ENCODE data around the gene UPF1.

- TF ChIP-seq, protein P1, sequence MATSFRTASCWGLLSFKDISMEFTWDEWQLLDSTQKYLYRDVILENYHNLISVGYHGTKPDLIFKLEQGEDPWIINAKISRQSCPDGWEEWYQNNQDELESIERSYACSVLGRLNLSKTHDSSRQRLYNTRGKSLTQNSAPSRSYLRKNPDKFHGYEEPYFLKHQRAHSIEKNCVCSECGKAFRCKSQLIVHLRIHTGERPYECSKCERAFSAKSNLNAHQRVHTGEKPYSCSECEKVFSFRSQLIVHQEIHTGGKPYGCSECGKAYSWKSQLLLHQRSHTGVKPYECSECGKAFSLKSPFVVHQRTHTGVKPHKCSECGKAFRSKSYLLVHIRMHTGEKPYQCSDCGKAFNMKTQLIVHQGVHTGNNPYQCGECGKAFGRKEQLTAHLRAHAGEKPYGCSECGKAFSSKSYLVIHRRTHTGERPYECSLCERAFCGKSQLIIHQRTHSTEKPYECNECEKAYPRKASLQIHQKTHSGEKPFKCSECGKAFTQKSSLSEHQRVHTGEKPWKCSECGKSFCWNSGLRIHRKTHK (tag by site-specific recombination; IDR thresholded peaks at IDR 0.05) = no peak
- no peak for TF ChIP-seq CTCF (tag by site-specific recombination; IDR thresholded peaks at IDR 0.05)
- no peak for TF ChIP-seq ZXDB (tag by site-specific recombination; IDR thresholded peaks at IDR 0.05)
- TF ChIP-seq, protein P2, sequence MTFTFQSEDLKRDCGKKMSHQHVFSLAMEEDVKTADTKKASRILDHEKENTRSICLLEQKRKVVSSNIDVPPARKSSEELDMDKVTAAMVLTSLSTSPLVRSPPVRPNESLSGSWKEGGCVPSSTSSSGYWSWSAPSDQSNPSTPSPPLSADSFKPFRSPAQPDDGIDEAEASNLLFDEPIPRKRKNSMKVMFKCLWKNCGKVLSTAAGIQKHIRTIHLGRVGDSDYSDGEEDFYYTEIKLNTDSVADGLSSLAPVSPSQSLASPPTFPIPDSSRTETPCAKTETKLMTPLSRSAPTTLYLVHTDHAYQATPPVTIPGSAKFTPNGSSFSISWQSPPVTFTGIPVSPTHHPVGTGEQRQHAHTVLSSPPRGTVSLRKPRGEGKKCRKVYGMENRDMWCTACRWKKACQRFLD (tag by site-specific recombination; IDR thresholded peaks at IDR 0.05) = no peak
- TF ChIP-seq, protein P3, sequence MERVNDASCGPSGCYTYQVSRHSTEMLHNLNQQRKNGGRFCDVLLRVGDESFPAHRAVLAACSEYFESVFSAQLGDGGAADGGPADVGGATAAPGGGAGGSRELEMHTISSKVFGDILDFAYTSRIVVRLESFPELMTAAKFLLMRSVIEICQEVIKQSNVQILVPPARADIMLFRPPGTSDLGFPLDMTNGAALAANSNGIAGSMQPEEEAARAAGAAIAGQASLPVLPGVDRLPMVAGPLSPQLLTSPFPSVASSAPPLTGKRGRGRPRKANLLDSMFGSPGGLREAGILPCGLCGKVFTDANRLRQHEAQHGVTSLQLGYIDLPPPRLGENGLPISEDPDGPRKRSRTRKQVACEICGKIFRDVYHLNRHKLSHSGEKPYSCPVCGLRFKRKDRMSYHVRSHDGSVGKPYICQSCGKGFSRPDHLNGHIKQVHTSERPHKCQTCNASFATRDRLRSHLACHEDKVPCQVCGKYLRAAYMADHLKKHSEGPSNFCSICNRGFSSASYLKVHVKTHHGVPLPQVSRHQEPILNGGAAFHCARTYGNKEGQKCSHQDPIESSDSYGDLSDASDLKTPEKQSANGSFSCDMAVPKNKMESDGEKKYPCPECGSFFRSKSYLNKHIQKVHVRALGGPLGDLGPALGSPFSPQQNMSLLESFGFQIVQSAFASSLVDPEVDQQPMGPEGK (tag by site-specific recombination; IDR thresholded peaks at IDR 0.05) = no peak
- TF ChIP-seq ZNF354C (tag by site-specific recombination; IDR thresholded peaks at IDR 0.05; ENCODE audit: borderline replicate concordance, low read depth) = no peak
- no peak for TF ChIP-seq PRDM2 (tag by site-specific recombination; IDR thresholded peaks at IDR 0.05; ENCODE audit: borderline replicate concordance)
- TF ChIP-seq, protein P4, sequence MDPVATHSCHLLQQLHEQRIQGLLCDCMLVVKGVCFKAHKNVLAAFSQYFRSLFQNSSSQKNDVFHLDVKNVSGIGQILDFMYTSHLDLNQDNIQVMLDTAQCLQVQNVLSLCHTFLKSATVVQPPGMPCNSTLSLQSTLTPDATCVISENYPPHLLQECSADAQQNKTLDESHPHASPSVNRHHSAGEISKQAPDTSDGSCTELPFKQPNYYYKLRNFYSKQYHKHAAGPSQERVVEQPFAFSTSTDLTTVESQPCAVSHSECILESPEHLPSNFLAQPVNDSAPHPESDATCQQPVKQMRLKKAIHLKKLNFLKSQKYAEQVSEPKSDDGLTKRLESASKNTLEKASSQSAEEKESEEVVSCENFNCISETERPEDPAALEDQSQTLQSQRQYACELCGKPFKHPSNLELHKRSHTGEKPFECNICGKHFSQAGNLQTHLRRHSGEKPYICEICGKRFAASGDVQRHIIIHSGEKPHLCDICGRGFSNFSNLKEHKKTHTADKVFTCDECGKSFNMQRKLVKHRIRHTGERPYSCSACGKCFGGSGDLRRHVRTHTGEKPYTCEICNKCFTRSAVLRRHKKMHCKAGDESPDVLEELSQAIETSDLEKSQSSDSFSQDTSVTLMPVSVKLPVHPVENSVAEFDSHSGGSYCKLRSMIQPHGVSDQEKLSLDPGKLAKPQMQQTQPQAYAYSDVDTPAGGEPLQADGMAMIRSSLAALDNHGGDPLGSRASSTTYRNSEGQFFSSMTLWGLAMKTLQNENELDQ (tag by site-specific recombination; IDR thresholded peaks at IDR 0.05; ENCODE audit: low read depth) = no peak
These were observed 3.0 kb upstream of the UPF1 start for GRCh38 chr19:18828786-18829185.

All from HEK293 (cell line).